Measurements from ENCODE around the gene CA11. TPM values are rescaled to one million over a fixed set of nuclear protein-coding genes. Genes with fewer than 3 reads are reported as not detected.

Gene CA11
- total RNA-seq: 1.2 TPM in 1 of 2 replicates, not detected in the other

GRCh38 chr19:48646001-48646721 lies at the start of gene CA11:
Gene CA11 (minus strand): TSS chr19:48646187. CDS start chr19:48645632, 555 bp downstream.

GRCh38 chr19:48672994-48673393 lies 27.0 kb upstream of the CA11 start, which contains the start of gene NTN5:
Gene NTN5 (minus strand): TSS chr19:48673017. CDS start chr19:48670986, 2,031 bp downstream.

GRCh38 chr19:48636859-48637448 lies 9.0 kb downstream of the CA11 start, which contains the start of gene DBP:
Gene DBP (minus strand): TSS chr19:48637379. CDS start chr19:48636994, 385 bp downstream.

GRCh38 chr19:48618916-48619691 lies 26.9 kb downstream of the CA11 start, which contains the start of the genes RPL18 and SPHK2:
Gene RPL18 (minus strand): TSS chr19:48619178. CDS start chr19:48619143, 35 bp downstream.
Gene SPHK2 (plus strand): TSS chr19:48619506. CDS start chr19:48620515, 1,009 bp downstream.

GRCh38 chr19:48614436-48615230 lies 31.4 kb downstream of the CA11 start, which contains the start of gene FAM83E:
Gene FAM83E (minus strand): TSS chr19:48615076. CDS start chr19:48613372, 1,704 bp downstream.

GRCh38 chr19:48606463-48607358 lies 39.3 kb downstream of the CA11 start, which contains the start of gene SPACA4:
Gene SPACA4 (plus strand): TSS chr19:48606742. CDS start chr19:48606979, 237 bp downstream.

Other genes starting within 250 kb of the CA11 start
- 30.3 and 39.0 TPM in 2 replicates for gene GRWD1, start 200.2 kb downstream of the CA11 start, total RNA-seq
- gene KCNJ14, start 190.6 kb downstream of the CA11 start, total RNA-seq: under 0.01 and 0.35 TPM in 2 replicates
- gene CYTH2, start 176.8 kb downstream of the CA11 start, total RNA-seq: 22.7 and 38.3 TPM in 2 replicates
- not detected in 2 replicates for gene LMTK3, start 134.4 kb downstream of the CA11 start, total RNA-seq
- not detected in 2 replicates for gene SULT2B1, start 94.0 kb downstream of the CA11 start, total RNA-seq
- gene SPACA4, start 39.4 kb downstream of the CA11 start, total RNA-seq: not detected in 2 replicates
- not detected in 2 replicates for gene FAM83E, start 31.1 kb downstream of the CA11 start, total RNA-seq
- 2,698 and 2,777 TPM in 2 replicates for gene RPL18, start 27.0 kb downstream of the CA11 start, total RNA-seq
- 11.0 and 14.4 TPM in 2 replicates for gene SPHK2, start 26.7 kb downstream of the CA11 start, total RNA-seq
- 5.5 and 9.5 TPM in 2 replicates for gene DBP, start 8.8 kb downstream of the CA11 start, total RNA-seq
- not detected in 2 replicates for gene NTN5, start 26.8 kb upstream of the CA11 start, total RNA-seq
- gene FUT2, start 49.8 kb upstream of the CA11 start, total RNA-seq: not detected in 2 replicates
- 2.7 and 4.9 TPM in 2 replicates for gene MAMSTR, start 73.5 kb upstream of the CA11 start, total RNA-seq
- 4.1 and 6.3 TPM in 2 replicates for gene RASIP1, start 94.4 kb upstream of the CA11 start, total RNA-seq
- not detected in 2 replicates for gene IZUMO1, start 100.7 kb upstream of the CA11 start, total RNA-seq
- under 0.01 and 0.86 TPM in 2 replicates for gene FUT1, start 106.5 kb upstream of the CA11 start, total RNA-seq
- not detected in 2 replicates for gene FGF21, start 109.3 kb upstream of the CA11 start, total RNA-seq
- gene BCAT2, start 164.8 kb upstream of the CA11 start, total RNA-seq: 65.0 and 83.0 TPM in 2 replicates
- gene HSD17B14, start 190.3 kb upstream of the CA11 start, total RNA-seq: 2.3 and 8.2 TPM in 2 replicates
- gene PLEKHA4, start 222.4 kb upstream of the CA11 start, total RNA-seq: 24.3 and 32.3 TPM in 2 replicates
- gene PPP1R15A, start 226.2 kb upstream of the CA11 start, total RNA-seq: 35.1 and 39.8 TPM in 2 replicates